SK-N-SH (cell line): ENCODE measurements around the gene CEBPZ.

Experiments used
- CTCF ChIP-seq: fragments of 200-600 bp; sonication (generic); IDR thresholded peaks from 2 replicates; pipeline ENCODE4 v1.6.1; 2017; ENCODE audit warnings: antibody characterized with exemption, mild to moderate bottlenecking, moderate library complexity
- EP300 ChIP-seq, 2 experiments: IDR thresholded peaks; 2 replicates each; pipeline versions ENCODE4 v1.4.0 to v1.6.1; 2012; ENCODE audit warnings: borderline replicate concordance in 1 of 2, low read depth in 1 of 2, low read length in 1 of 2
- FOXM1 ChIP-seq: IDR thresholded peaks from 2 replicates; pipeline ENCODE4 v1.4.0; 2012; ENCODE audit warnings: low read depth, mild to moderate bottlenecking
- USF2 ChIP-seq: fragments of 150-350 bp; IDR thresholded peaks from 2 replicates; pipeline ENCODE4 v1.6.1; 2017; ENCODE audit warnings: antibody characterized with exemption, low read length, low read depth, borderline replicate concordance

- TF ChIP-seq EP300 (IDR thresholded peaks at IDR 0.05; ENCODE audit: borderline replicate concordance in 1 of 2, low read depth in 1 of 2, low read length in 1 of 2) (no peak), FOXM1 (no peak), USF2 (no peak), CTCF (no peak)
Measured at GRCh38 chr2:37267685-37268084, 36.3 kb upstream of the CEBPZ start.
